GM21723 (cell line): ENCODE measurements around the gene MTHFD1L.

ENCODE experiments used
- ATAC-seq: cut with Tn5 transposase; IDR thresholded peaks from one replicate; pipeline ENCODE4 v1.9.1; 2021; ENCODE audit warnings: mild to moderate bottlenecking, moderate library complexity; ENCODE audit not compliant: unreplicated experiment

Gene MTHFD1L

GRCh38 chr6:150865043-150865405, 478 bp upstream of the MTHFD1L start:
- no peak for ATAC-seq

GRCh38 chr6:150866147-150866990, 867 bp downstream of the MTHFD1L start:
- ATAC-seq = peak; percentile 84

- no peak for ATAC-seq
These were observed 1.5 kb downstream of the MTHFD1L start for GRCh38 chr6:150866991-150867501.

- no peak for ATAC-seq
These were observed 3.3 kb downstream of the MTHFD1L start for GRCh38 chr6:150868759-150869158.

GRCh38 chr6:150874179-150874578, 8.7 kb downstream of the MTHFD1L start:
- no peak for ATAC-seq

GRCh38 chr6:150875841-150876240, 10.3 kb downstream of the MTHFD1L start:
- no peak for ATAC-seq

GRCh38 chr6:150876598-150876997, 11.1 kb downstream of the MTHFD1L start:
- no peak for ATAC-seq

- ATAC-seq = no peak
These were observed 12.4 kb downstream of the MTHFD1L start for GRCh38 chr6:150877928-150878327.

GRCh38 chr6:150878347-150879213, 13.1 kb downstream of the MTHFD1L start:
- ATAC-seq = no peak

GRCh38 chr6:150880336-150880735, 14.8 kb downstream of the MTHFD1L start:
- no peak for ATAC-seq

GRCh38 chr6:150881911-150882481, 16.5 kb downstream of the MTHFD1L start:
- no peak for ATAC-seq

- no peak for ATAC-seq
These were observed 18.0 kb downstream of the MTHFD1L start for GRCh38 chr6:150883521-150883920.

GRCh38 chr6:150886155-150886554, 20.7 kb downstream of the MTHFD1L start:
- no peak for ATAC-seq

GRCh38 chr6:150887978-150888563, 22.6 kb downstream of the MTHFD1L start:
- no peak for ATAC-seq

- no peak for ATAC-seq
These were observed 24.8 kb downstream of the MTHFD1L start for GRCh38 chr6:150890346-150890745.

- ATAC-seq = peak; percentile 54
These were observed 26.5 kb downstream of the MTHFD1L start for GRCh38 chr6:150891888-150892485.

- ATAC-seq = no peak
These were observed 28.8 kb downstream of the MTHFD1L start for GRCh38 chr6:150894191-150894744.

GRCh38 chr6:150894935-150895552, 29.5 kb downstream of the MTHFD1L start:
- peak; percentile 58 for ATAC-seq

- no peak for ATAC-seq
These were observed 30.6 kb downstream of the MTHFD1L start for GRCh38 chr6:150895928-150896632.
